PC-3 (cell line): Measurements from ENCODE around the gene P3H2. TPM values are rescaled to one million over a fixed set of nuclear protein-coding genes. Genes with fewer than 3 reads are reported as not detected.

Source experiments
- ATAC-seq: fragments of 200-7000 bp; cut with Tn5 transposase; 2 replicates; pipeline ENCODE4 v1.9.1; 2020; ENCODE audit warnings: mild to moderate bottlenecking, moderate library complexity
- BruUV-seq: library from RNA; stranded (reverse); fragments of 400-500 nt; replicated peaks from 2 replicates; lab custom pipeline; 2021; lab: Mats Ljungman, UMichigan
- CTCF ChIA-PET: fragments of 300-600 bp; sonication (Branson Sonifier 250); formaldehyde crosslinking; loops from one replicate; lab custom pipeline; 2022; ENCODE audit warnings: antibody characterized with exemption; lab: Charles Lee
- POLR2A ChIA-PET: fragments of 300-600 bp; sonication (Branson Sonifier 250); formaldehyde crosslinking; loops from one replicate; lab custom pipeline; 2022; ENCODE audit warnings: antibody characterized with exemption; ENCODE audit not compliant: unreplicated experiment; lab: Charles Lee
- DNase-seq: peaks from one replicate; pipeline ENCODE4 v3.0.0-alpha.2; 2015
- H2AFZ ChIP-seq: fragments of 300-600 bp; sonication (generic); 2 replicates; pipeline ENCODE4 v1.6.0; 2016; ENCODE audit warnings: antibody characterized with exemption, low read length
- H3F3A ChIP-seq: fragments of 300-600 bp; sonication (generic); one replicate; pipeline ENCODE4 v1.6.0; 2017; ENCODE audit warnings: antibody characterized with exemption, low read length, control low read depth, mild to moderate bottlenecking; ENCODE audit not compliant: unreplicated experiment
- H3K27ac ChIP-seq: fragments of 300-600 bp; sonication (generic); 2 replicates; pipeline ENCODE4 v1.5.1; 2016; ENCODE audit warnings: mild to moderate bottlenecking, low read length
- H3K27me3 ChIP-seq: fragments of 300-600 bp; sonication (generic); 2 replicates; pipeline ENCODE4 v1.6.1; 2016; ENCODE audit warnings: low read length, mixed read lengths
- H3K36me3 ChIP-seq: fragments of 300-600 bp; sonication (generic); 2 replicates; pipeline ENCODE4 v1.6.1; 2016; ENCODE audit warnings: low read depth, mixed run types, low read length, mixed read lengths
- H3K4me1 ChIP-seq: fragments of 300-600 bp; sonication (generic); 2 replicates; pipeline ENCODE4 v1.5.1; 2016; ENCODE audit warnings: low read length; ENCODE audit not compliant: insufficient read depth
- H3K4me2 ChIP-seq: fragments of 300-600 bp; sonication (generic); 2 replicates; pipeline ENCODE4 v1.6.0; 2016; ENCODE audit warnings: low read length
- H3K4me3 ChIP-seq: fragments of 300-600 bp; sonication (generic); 2 replicates; pipeline ENCODE4 v1.5.1; 2016; ENCODE audit warnings: mild to moderate bottlenecking, low read length, mixed read lengths
- H3K79me2 ChIP-seq: fragments of 300-600 bp; sonication (generic); 2 replicates; pipeline ENCODE4 v1.6.1; 2017; ENCODE audit warnings: low read length, mixed read lengths
- H3K9ac ChIP-seq: fragments of 300-600 bp; sonication (generic); 2 replicates; pipeline ENCODE4 v1.6.0; 2016; ENCODE audit warnings: mild to moderate bottlenecking, low read length
- H3K9me2 ChIP-seq: fragments of 300-600 bp; sonication (generic); replicated peaks from 2 replicates; pipeline ENCODE4 v1.6.1; 2016; ENCODE audit warnings: mixed run types, low read length, mixed read lengths
- H3K9me3 ChIP-seq: fragments of 300-600 bp; sonication (generic); 2 replicates; pipeline ENCODE4 v1.6.1; 2016; ENCODE audit warnings: low read length, mixed read lengths
- H4K20me1 ChIP-seq: fragments of 300-600 bp; sonication (generic); 2 replicates; pipeline ENCODE4 v1.6.1; 2016; ENCODE audit warnings: low read length, mixed read lengths
- CTCF ChIP-seq: fragments of 300-600 bp; sonication (generic); conservative IDR thresholded peaks from 2 replicates; pipeline ENCODE4 v1.5.1; 2017; ENCODE audit warnings: antibody characterized with exemption, low read depth, mild to moderate bottlenecking, low read length
- EZH2 ChIP-seq: fragments of 300-600 bp; sonication (generic); IDR thresholded peaks from one replicate; pipeline ENCODE4 v1.6.1; 2017; ENCODE audit warnings: antibody characterized with exemption, mild to moderate bottlenecking, low read length; ENCODE audit not compliant: unreplicated experiment
- EZH2phosphoT487 ChIP-seq: fragments of 300-600 bp; sonication (generic); IDR thresholded peaks from 2 replicates; pipeline ENCODE4 v1.6.1; 2018; ENCODE audit warnings: mild to moderate bottlenecking, antibody characterized with exemption, low read length, borderline replicate concordance
- intact Hi-C: fragments of 100-400 bp; cut with micrococcal nuclease; formaldehyde crosslinking; loops from 2 replicates; pipeline ENCODE4 v1.9.0; 2023
- total RNA-seq: library from RNA; depleted of rRNA; stranded (reverse); fragments of >200 nt; gene quantifications from 2 replicates; pipeline ENCODE4 v1.2.3, GENCODE V29; 2014

The P3H2 gene
- total RNA-seq, 1 experiment from 2014 or later = 4.5 TPM

- no peaks in the 10 kb centered on the region for H3K9me3 ChIP-seq
- H3K4me3 ChIP-seq = no peak overlapping the region
- H3K9me2 ChIP-seq = no peaks in the 10 kb centered on the region
- TF ChIP-seq EZH2 (no peak), CTCF (no peak), EZH2phosphoT487 (no peak)
- H3K4me2 ChIP-seq = no peak overlapping the region
- no peaks in the 10 kb centered on the region for H3F3A ChIP-seq
- no peaks in the 10 kb centered on the region for H4K20me1 ChIP-seq
- no peak overlapping the region for H3K9ac ChIP-seq
- H3K27me3 ChIP-seq = no peaks in the 10 kb centered on the region
- no peaks in the 10 kb centered on the region for H3K79me2 ChIP-seq
- ChIA-PET POLR2A (no interaction called here), CTCF (no interaction called here)
- BruUV-seq = no TSS peak
- no peak overlapping the region for H2AFZ ChIP-seq
- H3K4me1 ChIP-seq = peaks cover 10% of the 10 kb centered on the region
- intact Hi-C loops = no loop called here
- H3K36me3 ChIP-seq = no peaks in the 10 kb centered on the region
- DNase-seq (no peak), ATAC-seq (no peak)
- no peak overlapping the region for H3K27ac ChIP-seq
Observed at GRCh38 chr3:190096345-190096744, 24.4 kb downstream of the P3H2 start.

GRCh38 chr3:190094160-190094718, 26.5 kb downstream of the P3H2 start:
- no peak overlapping the region for H3K9ac ChIP-seq
- no peak overlapping the region for H3K4me3 ChIP-seq
- no peaks in the 10 kb centered on the region for H4K20me1 ChIP-seq
- H3K36me3 ChIP-seq = no peaks in the 10 kb centered on the region
- H3K27ac ChIP-seq = no peak overlapping the region
- BruUV-seq = no TSS peak
- H3K79me2 ChIP-seq = no peaks in the 10 kb centered on the region
- ChIA-PET CTCF (no interaction called here), POLR2A (no interaction called here)
- TF ChIP-seq EZH2phosphoT487 (no peak), EZH2 (no peak), CTCF (no peak)
- H2AFZ ChIP-seq = no peak overlapping the region
- intact Hi-C loops = no loop called here
- no peaks in the 10 kb centered on the region for H3F3A ChIP-seq
- H3K9me2 ChIP-seq = no peaks in the 10 kb centered on the region
- peaks cover 10% of the 10 kb centered on the region for H3K4me1 ChIP-seq
- H3K4me2 ChIP-seq = no peak overlapping the region
- no peak for ATAC-seq
- H3K9me3 ChIP-seq = no peaks in the 10 kb centered on the region
- no peaks in the 10 kb centered on the region for H3K27me3 ChIP-seq
- no peak for DNase-seq

GRCh38 chr3:190092250-190092649, 28.4 kb downstream of the P3H2 start:
- ChIA-PET CTCF (interaction anchor here (0.6 to 0.7 kb wide), 3 partner anchors 9 to 28 kb away, joined by 3 to 5 read pairs (median 5); no protein-coding TSS in a partner anchor), POLR2A (interaction anchor here (0.6 to 0.8 kb wide), 5 partner anchors 16 to 425 kb away, joined by 4 to 11 read pairs (median 6); no protein-coding TSS in a partner anchor)
- Histone ChIP-seq H4K20me1 (no peaks in the 10 kb centered on the region), H3K4me3 (no peak overlapping the region), H3K9me2 (no peaks in the 10 kb centered on the region), H3K4me2 (peak overlapping the region; percentile 7; the same call in 1 of the 2 replicates), H3K9me3 (no peaks in the 10 kb centered on the region), H2AFZ (no peak overlapping the region), H3F3A (no peaks in the 10 kb centered on the region), H3K79me2 (no peaks in the 10 kb centered on the region), H3K9ac (no peak overlapping the region), H3K4me1 (peaks cover 10% of the 10 kb centered on the region), H3K27me3 (no peaks in the 10 kb centered on the region), H3K27ac (no peak overlapping the region), H3K36me3 (no peaks in the 10 kb centered on the region)
- TF ChIP-seq EZH2 (no peak), EZH2phosphoT487 (no peak), CTCF (no peak)
- DNase-seq = peak; percentile 68
- intact Hi-C loops = no loop called here
- no TSS peak for BruUV-seq
- peak; percentile 97 for ATAC-seq
